K562 (cell line): ENCODE measurements around the gene EFR3B. TPM values are rescaled to one million over a fixed set of nuclear protein-coding genes. Genes with fewer than 3 reads are reported as not detected.

Experiments used
- ATAC-seq: fragments of 200-7000 bp; cut with Tn5 transposase; 3 replicates; pipeline ENCODE4 v1.9.1; 2020; ENCODE audit warnings: moderate library complexity
- BruUV-seq: library from RNA; stranded (reverse); fragments of 400-500 nt; replicated peaks from 2 replicates; lab custom pipeline; 2021; lab: Mats Ljungman, UMichigan
- CTCF ChIA-PET: fragments of 300-600 bp; formaldehyde crosslinking; extraction: SDS; loops from one replicate; lab custom pipeline; 2021; ENCODE audit warnings: low intra/inter-chr PET ratio; lab: Yijun Ruan, JAX
- POLR2A ChIA-PET: fragments of 300-600, 350-650 bp; sonication (Branson Sonifier 250); formaldehyde crosslinking; extraction: SDS; loops from one replicate; lab custom pipeline; 2021; ENCODE audit warnings: antibody characterized with exemption, inconsistent platforms; lab: Yijun Ruan, JAX
- DNase-seq, 4 experiments: peaks; one replicate each; pipeline versions ENCODE4 v3.0.0 to v3.0.0-alpha.2; 2011 to 2018; ENCODE audit warnings: low spot score in 3 of 4, mixed read lengths in 3 of 4; ENCODE audit errors: extremely low read depth in 1 of 4
- FAIRE-seq: peaks from 2 replicates; lab custom pipeline; 2011; peaks lifted over from hg19 to GRCh38; lab: Jason Lieb, UNC
- H2AFZ ChIP-seq: 2 replicates; pipeline ENCODE4 v1.6.0; 2011; ENCODE audit warnings: low read depth, low read length, control low read depth, inconsistent platforms
- H3K27ac ChIP-seq: fragments of 200-600 bp; 3 replicates; pipeline ENCODE4 v1.8.0; 2011; ENCODE audit warnings: low read depth, mild to moderate bottlenecking, control low read depth, inconsistent platforms, low read length, moderate library complexity, mixed read lengths; ENCODE audit errors: extremely low read depth
- H3K27me3 ChIP-seq, 2 experiments: fragments of 300-600 bp in 1 of 2; 2 replicates in 1 of 2; 3 replicates in 1 of 2; pipeline versions ENCODE4 v1.6.0 to v1.8.0; 2011; ENCODE audit warnings: inconsistent platforms in 2 of 2, low read length in 2 of 2, mild to moderate bottlenecking in 1 of 2, mixed read lengths in 1 of 2, moderate library complexity in 1 of 2; ENCODE audit not compliant: control insufficient read depth in 2 of 2, insufficient read depth in 2 of 2
- H3K36me3 ChIP-seq: fragments of 300-600 bp; 3 replicates; pipeline ENCODE4 v1.8.0; 2011; ENCODE audit warnings: mild to moderate bottlenecking, low read length, inconsistent platforms; ENCODE audit not compliant: control insufficient read depth, insufficient read depth
- H3K4me1 ChIP-seq, 2 experiments: fragments of 200-600 bp in 1 of 2; replicated peaks in 1 of 2; 2 replicates in 1 of 2; 3 replicates in 1 of 2; pipeline versions ENCODE4 v1.5.1 to v1.8.0; 2011; ENCODE audit warnings: inconsistent platforms in 2 of 2, low read length in 2 of 2, mild to moderate bottlenecking in 1 of 2, mixed read lengths in 1 of 2, moderate library complexity in 1 of 2; ENCODE audit not compliant: control insufficient read depth in 2 of 2, insufficient read depth in 2 of 2
- H3K4me2 ChIP-seq: 2 replicates; pipeline ENCODE4 v1.6.1; 2011; ENCODE audit warnings: low read length, control low read depth, inconsistent platforms, mixed read lengths; ENCODE audit not compliant: insufficient read depth
- H3K4me3 ChIP-seq: fragments of 200-600 bp; sonication (generic), shearing (Covaris generic); 2 replicates; pipeline ENCODE4 v1.5.1; 2016; ENCODE audit warnings: control low read depth, inconsistent platforms
- H3K79me2 ChIP-seq: fragments of 200-600 bp; 3 replicates; pipeline ENCODE4 v1.8.0; 2011; ENCODE audit warnings: low read length, inconsistent platforms; ENCODE audit not compliant: control insufficient read depth, insufficient read depth
- H3K9ac ChIP-seq, 2 experiments: 2 replicates each; pipeline versions ENCODE4 v1.6.0 to v1.6.1; 2011; ENCODE audit warnings: low read depth in 2 of 2, low read length in 2 of 2, control low read depth in 1 of 2, inconsistent platforms in 1 of 2, mild to moderate bottlenecking in 1 of 2, mixed read lengths in 1 of 2; ENCODE audit not compliant: insufficient read depth in 1 of 2
- H3K9me1 ChIP-seq: one replicate; pipeline ENCODE4 v1.6.0; 2011; ENCODE audit warnings: inconsistent platforms, mild to moderate bottlenecking, low read length, moderate library complexity; ENCODE audit not compliant: control insufficient read depth, insufficient read depth
- H3K9me3 ChIP-seq: replicated peaks from 2 replicates; pipeline ENCODE4 v1.5.1; 2011; ENCODE audit warnings: low read depth, low read length, inconsistent platforms; ENCODE audit not compliant: control insufficient read depth, insufficient read depth
- H4K20me1 ChIP-seq: replicated peaks from 2 replicates; pipeline ENCODE4 v1.6.1; 2011; ENCODE audit warnings: low read length, inconsistent platforms, mixed read lengths; ENCODE audit not compliant: control insufficient read depth, insufficient read depth
- RFX7 ChIP-seq: fragments of 250-450 bp; sonication (Bioruptor Pico); IDR thresholded peaks from 2 replicates; pipeline ENCODE4 v1.5.1; 2021; ENCODE audit warnings: mild to moderate bottlenecking
- ZFP1 ChIP-seq: fragments of 450-650 bp; formaldehyde crosslinking; IDR thresholded peaks from 2 replicates; pipeline ENCODE4 v1.4.0; 2020; ENCODE audit warnings: mild to moderate bottlenecking, mixed read lengths
- WGBS: fragments of 100-300 bp; shearing (Covaris generic); methylation state at CpG from one replicate; pipeline ENCODE4 v1.1.6; 2016; ENCODE audit warnings: low coverage, mixed read lengths; ENCODE audit not compliant: insufficient coverage; ENCODE audit errors: missing lambda C conversion rate; 5-methylcytosine and 5-hydroxymethylcytosine counted together
- in situ Hi-C: fragments of 300-500 bp; cut with MboI; formaldehyde crosslinking; loops from 4 replicates; pipeline ENCODE4 v1.15.0; 2018; ENCODE audit warnings: inconsistent platforms, mixed read lengths
- intact Hi-C: fragments of 100-400 bp; cut with micrococcal nuclease; formaldehyde crosslinking; loops from 2 replicates; pipeline ENCODE4 v1.14.2; 2022
- polyA plus RNA-seq, 8 experiments: library from polyadenylated mRNA; depleted of rRNA in 4 of 8; stranded (reverse) in 5 of 8; unstranded in 3 of 8; fragments of >200 nt; fragmentation: Nextera tagmentation in 2 of 8; fragmentation: Illumina TruSeq in 1 of 8; extraction: Ambion mirVana in 2 of 8; extraction: Trizol in 1 of 8; gene quantifications; 2 replicates each; pipeline versions ENCODE4 v1.2.1 to v1.2.3, GENCODE V29; 2011 to 2014; ENCODE audit warnings: inconsistent platforms in 1 of 8, missing spikeins in 1 of 8
- total RNA-seq, 7 experiments: library from RNA; depleted of rRNA in 6 of 7; stranded (reverse); fragments of >200 nt in 6 of 7; fragmentation: Illumina TruSeq in 2 of 7; extraction: Trizol in 2 of 7; gene quantifications; 2 replicates each; pipeline versions ENCODE4 v1.2.1 to v1.2.3, GENCODE V29; 2011 to 2021; ENCODE audit warnings: low replicate concordance in 1 of 7
- TF ChIP-seq, protein P1 (sequence below): sonication (generic); formaldehyde crosslinking; IDR thresholded peaks from 2 replicates; pipeline ENCODE4 v1.8.0; 2022; ENCODE audit warnings: mild to moderate bottlenecking, missing genetic modification reagents
- TF ChIP-seq, protein P2 (sequence below): fragments of 250-450 bp; sonication (Bioruptor Pico); IDR thresholded peaks from 2 replicates; pipeline ENCODE4 v1.4.0; 2020

Gene EFR3B
- total and polyA plus RNA-seq, 9 of the 15 experiments (the other 6 are each of a cell fraction or from before 2014, with no cell fraction given): not detected

DNA sequence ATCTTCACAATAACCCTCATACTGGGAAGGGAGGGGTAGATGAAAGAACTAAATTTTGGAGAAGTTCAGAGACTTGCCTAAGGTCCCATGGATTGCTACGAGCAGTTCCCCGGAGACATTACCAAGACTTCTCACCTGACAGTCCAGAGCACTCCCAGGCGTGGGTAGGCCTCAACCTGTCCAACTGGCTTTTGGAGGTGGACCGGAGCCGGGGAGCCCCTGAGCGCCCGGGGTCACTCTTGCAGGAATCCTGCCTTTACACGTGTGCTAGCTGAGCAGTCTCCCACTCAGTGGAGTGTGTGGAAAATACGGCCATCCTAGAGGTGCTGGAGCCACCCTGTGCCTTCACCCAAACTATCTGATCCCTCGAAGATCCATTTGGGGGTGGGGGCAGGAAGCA lies 118.5 kb downstream of the EFR3B start:
- Histone ChIP-seq H2AFZ (no peak overlapping the region), H3K4me1 (peaks cover 3 to 11% of the 10 kb centered on the region in 2 experiments; a peak in 3 of 5 replicates), H3K9me3 (no peaks in the 10 kb centered on the region), H4K20me1 (no peaks in the 10 kb centered on the region), H3K79me2 (no peaks in the 10 kb centered on the region), H3K36me3 (no peaks in the 10 kb centered on the region), H3K4me2 (no peak overlapping the region), H3K9me1 (no peaks in the 10 kb centered on the region), H3K4me3 (no peak overlapping the region), H3K9ac (0 out of 4 replicates have a peak overlapping the region, but pooled peaks of 1 of the 2 experiments have one; percentile 50), H3K27ac (no peak overlapping the region), H3K27me3 (peaks cover 12 to 35% of the 10 kb centered on the region in 2 experiments)
- FAIRE-seq: no peak
- BruUV-seq: no TSS peak
- ChIA-PET POLR2A (interaction anchor here (0.7 kb wide), 1 partner anchor 24 kb away, joined by 5 read pairs; no protein-coding TSS in a partner anchor), CTCF (no interaction called here)
- WGBS: 52% methylated on average over 9 of the region's 10 CpGs
- no peak for ATAC-seq
- DNase-seq: no peak
- intact Hi-C loops (loop anchor here (10.0 kb wide), 1 partner anchor 214 kb away; no protein-coding TSS in a partner anchor), in situ Hi-C loops (no loop called here)
- TF ChIP-seq, protein P1, sequence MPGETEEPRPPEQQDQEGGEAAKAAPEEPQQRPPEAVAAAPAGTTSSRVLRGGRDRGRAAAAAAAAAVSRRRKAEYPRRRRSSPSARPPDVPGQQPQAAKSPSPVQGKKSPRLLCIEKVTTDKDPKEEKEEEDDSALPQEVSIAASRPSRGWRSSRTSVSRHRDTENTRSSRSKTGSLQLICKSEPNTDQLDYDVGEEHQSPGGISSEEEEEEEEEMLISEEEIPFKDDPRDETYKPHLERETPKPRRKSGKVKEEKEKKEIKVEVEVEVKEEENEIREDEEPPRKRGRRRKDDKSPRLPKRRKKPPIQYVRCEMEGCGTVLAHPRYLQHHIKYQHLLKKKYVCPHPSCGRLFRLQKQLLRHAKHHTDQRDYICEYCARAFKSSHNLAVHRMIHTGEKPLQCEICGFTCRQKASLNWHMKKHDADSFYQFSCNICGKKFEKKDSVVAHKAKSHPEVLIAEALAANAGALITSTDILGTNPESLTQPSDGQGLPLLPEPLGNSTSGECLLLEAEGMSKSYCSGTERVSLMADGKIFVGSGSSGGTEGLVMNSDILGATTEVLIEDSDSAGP: no peak
- TF ChIP-seq, protein P2, sequence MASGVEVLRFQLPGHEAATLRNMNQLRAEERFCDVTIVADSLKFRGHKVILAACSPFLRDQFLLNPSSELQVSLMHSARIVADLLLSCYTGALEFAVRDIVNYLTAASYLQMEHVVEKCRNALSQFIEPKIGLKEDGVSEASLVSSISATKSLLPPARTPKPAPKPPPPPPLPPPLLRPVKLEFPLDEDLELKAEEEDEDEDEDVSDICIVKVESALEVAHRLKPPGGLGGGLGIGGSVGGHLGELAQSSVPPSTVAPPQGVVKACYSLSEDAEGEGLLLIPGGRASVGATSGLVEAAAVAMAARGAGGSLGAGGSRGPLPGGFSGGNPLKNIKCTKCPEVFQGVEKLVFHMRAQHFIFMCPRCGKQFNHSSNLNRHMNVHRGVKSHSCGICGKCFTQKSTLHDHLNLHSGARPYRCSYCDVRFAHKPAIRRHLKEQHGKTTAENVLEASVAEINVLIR: no peak
- no peak for TF ChIP-seq RFX7 (CRISPR knock-in tag)
- no peak for TF ChIP-seq ZFP1 (CRISPR knock-in tag)
